GM12878 (cell line): ENCODE measurements around the gene POLN. TPM values are rescaled to one million over a fixed set of nuclear protein-coding genes. Genes with fewer than 3 reads are reported as not detected.

Source experiments
- ATAC-seq: fragments of 200-7000 bp; cut with Tn5 transposase; 3 replicates; pipeline ENCODE4 v1.9.1; 2020; ENCODE audit warnings: mild to moderate bottlenecking, moderate library complexity
- BruUV-seq: library from RNA; stranded (reverse); fragments of 400-500 nt; replicated peaks from 2 replicates; lab custom pipeline; 2021; lab: Mats Ljungman, UMichigan
- CTCF ChIA-PET: fragments of 300-600 bp; sonication (Branson Sonifier 250); formaldehyde crosslinking; extraction: SDS; loops from one replicate; lab custom pipeline; 2021; ENCODE audit warnings: inconsistent platforms; lab: Yijun Ruan, JAX
- POLR2A ChIA-PET: fragments of 350-600 bp; formaldehyde crosslinking; extraction: SDS; loops from one replicate; lab custom pipeline; 2021; ENCODE audit warnings: inconsistent platforms; lab: Charles Lee
- RAD21 ChIA-PET: fragments of 300-600 bp; sonication (Branson Sonifier 250); formaldehyde crosslinking; loops from one replicate; lab custom pipeline; 2023; ENCODE audit warnings: antibody characterized with exemption; ENCODE audit not compliant: unreplicated experiment; lab: Charles Lee
- SMC1A ChIA-PET: fragments of 300-600 bp; sonication (Branson Sonifier 250); formaldehyde crosslinking; loops from one replicate; lab custom pipeline; 2023; ENCODE audit not compliant: unreplicated experiment, uncharacterized antibody; lab: Charles Lee
- DNase-seq: peaks from one replicate; pipeline ENCODE4 v3.0.0-alpha.2; 2011; ENCODE audit warnings: low read depth, low spot score
- FAIRE-seq: peaks from 3 replicates; lab custom pipeline; 2011; peaks lifted over from hg19 to GRCh38; lab: Jason Lieb, UNC
- H2AFZ ChIP-seq: 2 replicates; pipeline ENCODE4 v1.6.0; 2011; ENCODE audit warnings: low read depth, low read length, control low read depth; ENCODE audit not compliant: control insufficient read depth
- H3K27ac ChIP-seq: 2 replicates; pipeline ENCODE4 v1.5.1; 2011; ENCODE audit warnings: control low read depth; ENCODE audit not compliant: control insufficient read depth, insufficient read depth
- H3K27me3 ChIP-seq, 2 experiments: replicated peaks in 1 of 2; 2 replicates each; pipeline versions ENCODE4 v1.6.0 to v1.6.1; 2011; ENCODE audit warnings: low read length in 1 of 2; ENCODE audit not compliant: control insufficient read depth in 2 of 2, insufficient read depth in 2 of 2
- H3K36me3 ChIP-seq, 2 experiments: 2 replicates each; pipeline ENCODE4 v1.5.1; 2011; ENCODE audit warnings: low read length in 1 of 2; ENCODE audit not compliant: control insufficient read depth in 2 of 2, insufficient read depth in 2 of 2
- H3K4me1 ChIP-seq: 2 replicates; pipeline ENCODE4 v1.6.1; 2011; ENCODE audit warnings: mild to moderate bottlenecking, low read length, moderate library complexity, mixed read lengths; ENCODE audit not compliant: control insufficient read depth, insufficient read depth
- H3K4me2 ChIP-seq: 2 replicates; pipeline ENCODE4 v1.6.0; 2011; ENCODE audit warnings: control low read depth; ENCODE audit not compliant: control insufficient read depth, insufficient read depth
- H3K4me3 ChIP-seq: fragments of 200-600 bp; sonication (generic); 2 replicates; pipeline ENCODE4 v1.5.1; 2016
- H3K79me2 ChIP-seq: 2 replicates; pipeline ENCODE4 v1.6.0; 2011; ENCODE audit warnings: low read length; ENCODE audit not compliant: control insufficient read depth, insufficient read depth
- H3K9ac ChIP-seq: 2 replicates; pipeline ENCODE4 v1.8.0; 2011; ENCODE audit warnings: low read length, control low read depth, mixed read lengths; ENCODE audit not compliant: control insufficient read depth, insufficient read depth
- H3K9me3 ChIP-seq: replicated peaks from 3 replicates; pipeline ENCODE4 v1.5.1; 2011; ENCODE audit warnings: mild to moderate bottlenecking, low read length; ENCODE audit not compliant: control insufficient read depth, insufficient read depth
- H4K20me1 ChIP-seq: 2 replicates; pipeline ENCODE4 v1.6.0; 2011; ENCODE audit not compliant: control insufficient read depth, insufficient read depth
- BRCA1 ChIP-seq: IDR thresholded peaks from 2 replicates; pipeline ENCODE4 v1.6.1; 2011; ENCODE audit warnings: low read depth, low read length, improper control_type of control experiment
- EGR1 ChIP-seq, 2 experiments: IDR thresholded peaks; 1 replicate in 1 of 2; 2 replicates in 1 of 2; pipeline ENCODE4 v1.6.1; 2011 to 2012; ENCODE audit warnings: low read depth in 2 of 2, low read length in 2 of 2, borderline replicate concordance in 1 of 2, mild to moderate bottlenecking in 1 of 2, moderate library complexity in 1 of 2
- GATAD2B ChIP-seq: fragments of 450-650 bp; conservative IDR thresholded peaks from 2 replicates; pipeline ENCODE4 v1.6.1; 2017; ENCODE audit warnings: low read depth, mild to moderate bottlenecking, moderate library complexity
- HCFC1 ChIP-seq: fragments of 150-350 bp; IDR thresholded peaks from 2 replicates; pipeline ENCODE4 v1.6.1; 2014; ENCODE audit warnings: low read length
- MEF2B ChIP-seq: fragments of 450-650 bp; IDR thresholded peaks from 2 replicates; pipeline ENCODE4 v1.6.1; 2018; ENCODE audit warnings: mild to moderate bottlenecking, moderate library complexity; ENCODE audit not compliant: partially characterized antibody, poor library complexity, severe bottlenecking
- MYB ChIP-seq: fragments of 150-350 bp; IDR thresholded peaks from 2 replicates; pipeline ENCODE4 v1.6.1; 2014; ENCODE audit warnings: mild to moderate bottlenecking, low read depth, low read length, borderline replicate concordance
- NFIC ChIP-seq: IDR thresholded peaks from 2 replicates; pipeline ENCODE4 v1.6.1; 2012; ENCODE audit warnings: low read depth, mild to moderate bottlenecking, inconsistent platforms, low read length, moderate library complexity
- NFYB ChIP-seq: IDR thresholded peaks from 2 replicates; pipeline ENCODE4 v1.6.1; 2011; ENCODE audit warnings: low read depth, mild to moderate bottlenecking, low read length, improper control_type of control experiment, moderate library complexity; ENCODE audit not compliant: insufficient read depth
- PML ChIP-seq: IDR thresholded peaks from 2 replicates; pipeline ENCODE4 v1.6.1; 2012; ENCODE audit warnings: low read length, inconsistent platforms
- SMAD1 ChIP-seq: fragments of 450-650 bp; IDR thresholded peaks from 2 replicates; pipeline ENCODE4 v1.6.1; 2018; ENCODE audit warnings: mild to moderate bottlenecking, low read depth; ENCODE audit not compliant: partially characterized antibody
- ZNF217 ChIP-seq: fragments of 450-650 bp; IDR thresholded peaks from 2 replicates; pipeline ENCODE4 v1.6.1; 2017; ENCODE audit warnings: antibody characterized with exemption, mild to moderate bottlenecking
- WGBS: methylation state at CpG from one replicate; pipeline ENCODE4 v1.1.6; 2016; ENCODE audit warnings: low lambda C conversion rate; ENCODE audit not compliant: insufficient replicate concordance, insufficient coverage; ENCODE audit errors: missing lambda C conversion rate; 5-methylcytosine and 5-hydroxymethylcytosine counted together
- in situ Hi-C: fragments of 300-500 bp; cut with MboI; formaldehyde crosslinking; loops from 9 replicates; pipeline ENCODE4 v1.14.3; 2018; ENCODE audit warnings: mixed read lengths
- intact Hi-C: fragments of 100-400 bp; cut with micrococcal nuclease; formaldehyde crosslinking; loops from one replicate; pipeline ENCODE4 v1.14.2; 2022; ENCODE audit not compliant: unreplicated experiment
- polyA plus RNA-seq, 11 experiments: library from polyadenylated mRNA; depleted of rRNA in 4 of 11; unstranded in 6 of 11; stranded (reverse) in 5 of 11; fragments of >200 nt; fragmentation: Nextera tagmentation in 4 of 11; fragmentation: Illumina TruSeq in 1 of 11; extraction: Ambion mirVana in 4 of 11; extraction: Trizol in 1 of 11; gene quantifications; 1 replicate in 1 of 11; 2 replicates in 10 of 11; pipeline versions ENCODE4 v1.2.1 to v1.2.3, GENCODE V29; 2011 to 2016; ENCODE audit warnings: inconsistent platforms in 2 of 11, missing spikeins in 2 of 11, low read depth in 1 of 11
- total RNA-seq, 4 experiments: library from RNA; depleted of rRNA in 3 of 4; stranded (reverse); fragments of >200 nt in 3 of 4; fragmentation: Illumina TruSeq in 1 of 4; extraction: Trizol in 1 of 4; gene quantifications; 2 replicates each; pipeline versions ENCODE4 v1.2.1 to v1.2.3, GENCODE V29; 2013 to 2021
- TF ChIP-seq, protein P1 (sequence below): fragments of 450-650 bp; IDR thresholded peaks from 2 replicates; pipeline ENCODE4 v1.6.1; 2016; ENCODE audit warnings: mild to moderate bottlenecking
- TF ChIP-seq, protein P2 (sequence below): fragments of 450-650 bp; IDR thresholded peaks from 2 replicates; pipeline ENCODE4 v1.6.1; 2017; ENCODE audit warnings: mild to moderate bottlenecking, low read depth, inconsistent platforms; ENCODE audit not compliant: poor library complexity, severe bottlenecking
- TF ChIP-seq, protein P3 (sequence below): IDR thresholded peaks from 2 replicates; pipeline ENCODE4 v1.6.1; 2011; ENCODE audit warnings: mild to moderate bottlenecking, low read depth, low read length, moderate library complexity; ENCODE audit not compliant: insufficient replicate concordance
- TF ChIP-seq, protein P4 (sequence below): fragments of 450-650 bp; IDR thresholded peaks from 2 replicates; pipeline ENCODE4 v1.6.1; 2017; ENCODE audit warnings: mild to moderate bottlenecking, moderate library complexity

POLN gene
- total and polyA plus RNA-seq, 10 of the 15 experiments (the other 5 are each of a cell fraction or from before 2014, with no cell fraction given): 0.09 to 2.0 (median 0.95) TPM; not detected in 1

DNA sequence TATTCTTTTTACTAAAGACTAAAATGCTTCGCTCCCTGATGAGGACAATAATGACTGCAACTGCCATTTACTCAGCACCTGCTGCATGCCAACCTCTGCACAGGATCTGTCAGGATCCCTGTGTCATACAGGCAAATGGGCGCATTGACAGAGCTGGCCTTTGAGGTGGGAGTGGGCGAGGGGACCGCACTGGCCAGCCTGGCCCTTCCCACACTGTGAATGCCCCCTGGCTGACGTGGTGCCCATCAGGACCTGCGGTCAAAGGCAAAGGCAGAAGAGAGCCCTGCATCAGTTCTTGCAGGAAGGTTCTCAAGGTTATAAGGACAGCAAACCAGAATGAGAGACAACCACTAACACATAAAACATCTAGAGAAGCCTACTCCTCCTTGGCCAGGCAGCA, 67.9 kb downstream of the POLN start:
- no peak for DNase-seq
- no peak overlapping the region for H3K9ac ChIP-seq
- ATAC-seq: no peak
- intact Hi-C loops: no loop called here
- H2AFZ ChIP-seq: no peak overlapping the region
- no peaks in the 10 kb centered on the region for H4K20me1 ChIP-seq
- 88% methylated on average over 6 of the region's 6 CpGs for WGBS
- H3K9me3 ChIP-seq: no peaks in the 10 kb centered on the region
- no peak overlapping the region for H3K4me2 ChIP-seq
- H3K79me2 ChIP-seq: no peaks in the 10 kb centered on the region
- no peaks in the 10 kb centered on the region for H3K4me1 ChIP-seq
- H3K27ac ChIP-seq: no peak overlapping the region
- no TSS peak for BruUV-seq
- ChIA-PET RAD21 (no interaction called here), CTCF (no interaction called here), POLR2A (no interaction called here), SMC1A (no interaction called here)
- in situ Hi-C loops: no loop called here
- H3K27me3 ChIP-seq: no peaks in the 10 kb centered on the region
- no peaks in the 10 kb centered on the region for H3K36me3 ChIP-seq
- H3K4me3 ChIP-seq: no peak overlapping the region
- no peak for FAIRE-seq
- TF ChIP-seq SMAD1: no peak
- no peak for TF ChIP-seq NFYB
- TF ChIP-seq, protein P1, sequence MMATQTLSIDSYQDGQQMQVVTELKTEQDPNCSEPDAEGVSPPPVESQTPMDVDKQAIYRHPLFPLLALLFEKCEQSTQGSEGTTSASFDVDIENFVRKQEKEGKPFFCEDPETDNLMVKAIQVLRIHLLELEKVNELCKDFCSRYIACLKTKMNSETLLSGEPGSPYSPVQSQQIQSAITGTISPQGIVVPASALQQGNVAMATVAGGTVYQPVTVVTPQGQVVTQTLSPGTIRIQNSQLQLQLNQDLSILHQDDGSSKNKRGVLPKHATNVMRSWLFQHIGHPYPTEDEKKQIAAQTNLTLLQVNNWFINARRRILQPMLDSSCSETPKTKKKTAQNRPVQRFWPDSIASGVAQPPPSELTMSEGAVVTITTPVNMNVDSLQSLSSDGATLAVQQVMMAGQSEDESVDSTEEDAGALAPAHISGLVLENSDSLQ: no peak
- no peak for TF ChIP-seq HCFC1
- TF ChIP-seq EGR1 (IDR thresholded peaks at IDR 0.05; ENCODE audit: borderline replicate concordance in 1 of 2, low read depth in 2 of 2, low read length in 2 of 2): no peak
- no peak for TF ChIP-seq GATAD2B
- TF ChIP-seq, protein P2, sequence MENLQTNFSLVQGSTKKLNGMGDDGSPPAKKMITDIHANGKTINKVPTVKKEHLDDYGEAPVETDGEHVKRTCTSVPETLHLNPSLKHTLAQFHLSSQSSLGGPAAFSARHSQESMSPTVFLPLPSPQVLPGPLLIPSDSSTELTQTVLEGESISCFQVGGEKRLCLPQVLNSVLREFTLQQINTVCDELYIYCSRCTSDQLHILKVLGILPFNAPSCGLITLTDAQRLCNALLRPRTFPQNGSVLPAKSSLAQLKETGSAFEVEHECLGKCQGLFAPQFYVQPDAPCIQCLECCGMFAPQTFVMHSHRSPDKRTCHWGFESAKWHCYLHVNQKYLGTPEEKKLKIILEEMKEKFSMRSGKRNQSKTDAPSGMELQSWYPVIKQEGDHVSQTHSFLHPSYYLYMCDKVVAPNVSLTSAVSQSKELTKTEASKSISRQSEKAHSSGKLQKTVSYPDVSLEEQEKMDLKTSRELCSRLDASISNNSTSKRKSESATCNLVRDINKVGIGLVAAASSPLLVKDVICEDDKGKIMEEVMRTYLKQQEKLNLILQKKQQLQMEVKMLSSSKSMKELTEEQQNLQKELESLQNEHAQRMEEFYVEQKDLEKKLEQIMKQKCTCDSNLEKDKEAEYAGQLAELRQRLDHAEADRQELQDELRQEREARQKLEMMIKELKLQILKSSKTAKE: no peak
- TF ChIP-seq, protein P3, sequence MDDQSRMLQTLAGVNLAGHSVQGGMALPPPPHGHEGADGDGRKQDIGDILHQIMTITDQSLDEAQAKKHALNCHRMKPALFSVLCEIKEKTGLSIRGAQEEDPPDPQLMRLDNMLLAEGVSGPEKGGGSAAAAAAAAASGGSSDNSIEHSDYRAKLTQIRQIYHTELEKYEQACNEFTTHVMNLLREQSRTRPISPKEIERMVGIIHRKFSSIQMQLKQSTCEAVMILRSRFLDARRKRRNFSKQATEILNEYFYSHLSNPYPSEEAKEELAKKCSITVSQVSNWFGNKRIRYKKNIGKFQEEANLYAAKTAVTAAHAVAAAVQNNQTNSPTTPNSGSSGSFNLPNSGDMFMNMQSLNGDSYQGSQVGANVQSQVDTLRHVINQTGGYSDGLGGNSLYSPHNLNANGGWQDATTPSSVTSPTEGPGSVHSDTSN: no peak
- TF ChIP-seq ZNF217: no peak
- TF ChIP-seq BRCA1: no peak
- TF ChIP-seq MEF2B: no peak
- TF ChIP-seq, protein P4, sequence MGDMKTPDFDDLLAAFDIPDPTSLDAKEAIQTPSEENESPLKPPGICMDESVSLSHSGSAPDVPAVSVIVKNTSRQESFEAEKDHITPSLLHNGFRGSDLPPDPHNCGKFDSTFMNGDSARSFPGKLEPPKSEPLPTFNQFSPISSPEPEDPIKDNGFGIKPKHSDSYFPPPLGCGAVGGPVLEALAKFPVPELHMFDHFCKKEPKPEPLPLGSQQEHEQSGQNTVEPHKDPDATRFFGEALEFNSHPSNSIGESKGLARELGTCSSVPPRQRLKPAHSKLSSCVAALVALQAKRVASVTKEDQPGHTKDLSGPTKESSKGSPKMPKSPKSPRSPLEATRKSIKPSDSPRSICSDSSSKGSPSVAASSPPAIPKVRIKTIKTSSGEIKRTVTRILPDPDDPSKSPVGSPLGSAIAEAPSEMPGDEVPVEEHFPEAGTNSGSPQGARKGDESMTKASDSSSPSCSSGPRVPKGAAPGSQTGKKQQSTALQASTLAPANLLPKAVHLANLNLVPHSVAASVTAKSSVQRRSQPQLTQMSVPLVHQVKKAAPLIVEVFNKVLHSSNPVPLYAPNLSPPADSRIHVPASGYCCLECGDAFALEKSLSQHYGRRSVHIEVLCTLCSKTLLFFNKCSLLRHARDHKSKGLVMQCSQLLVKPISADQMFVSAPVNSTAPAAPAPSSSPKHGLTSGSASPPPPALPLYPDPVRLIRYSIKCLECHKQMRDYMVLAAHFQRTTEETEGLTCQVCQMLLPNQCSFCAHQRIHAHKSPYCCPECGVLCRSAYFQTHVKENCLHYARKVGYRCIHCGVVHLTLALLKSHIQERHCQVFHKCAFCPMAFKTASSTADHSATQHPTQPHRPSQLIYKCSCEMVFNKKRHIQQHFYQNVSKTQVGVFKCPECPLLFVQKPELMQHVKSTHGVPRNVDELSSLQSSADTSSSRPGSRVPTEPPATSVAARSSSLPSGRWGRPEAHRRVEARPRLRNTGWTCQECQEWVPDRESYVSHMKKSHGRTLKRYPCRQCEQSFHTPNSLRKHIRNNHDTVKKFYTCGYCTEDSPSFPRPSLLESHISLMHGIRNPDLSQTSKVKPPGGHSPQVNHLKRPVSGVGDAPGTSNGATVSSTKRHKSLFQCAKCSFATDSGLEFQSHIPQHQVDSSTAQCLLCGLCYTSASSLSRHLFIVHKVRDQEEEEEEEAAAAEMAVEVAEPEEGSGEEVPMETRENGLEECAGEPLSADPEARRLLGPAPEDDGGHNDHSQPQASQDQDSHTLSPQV: no peak
- no peak for TF ChIP-seq MYB
- TF ChIP-seq PML: no peak
- TF ChIP-seq NFIC: no peak
